MM.1S (cell line): Measurements from ENCODE around the gene PCGF3.

Experiments used
- DNase-seq: peaks from one replicate; pipeline ENCODE4 v3.0.0-alpha.2; 2015
- H2AFZ ChIP-seq: fragments of 300-600 bp; sonication (generic); 2 replicates; pipeline ENCODE4 v1.6.0; 2016; ENCODE audit warnings: antibody characterized with exemption, low read length
- H3F3A ChIP-seq: fragments of 300-600 bp; sonication (generic); 2 replicates; pipeline ENCODE4 v1.6.1; 2016; ENCODE audit warnings: mild to moderate bottlenecking, antibody characterized with exemption, low read length, moderate library complexity, mixed read lengths; ENCODE audit not compliant: insufficient read depth
- H3K27ac ChIP-seq: fragments of 300-600 bp; sonication (generic); 2 replicates; pipeline ENCODE4 v1.5.1; 2016; ENCODE audit warnings: mild to moderate bottlenecking, low read length
- H3K27me3 ChIP-seq: fragments of 300-600 bp; sonication (generic); replicated peaks from 2 replicates; pipeline ENCODE4 v1.6.0; 2016; ENCODE audit warnings: low read length; ENCODE audit not compliant: insufficient read depth
- H3K36me3 ChIP-seq: fragments of 300-600 bp; sonication (generic); replicated peaks from 2 replicates; pipeline ENCODE4 v1.6.1; 2016; ENCODE audit warnings: mild to moderate bottlenecking, low read length, mixed read lengths; ENCODE audit not compliant: insufficient read depth
- H3K4me1 ChIP-seq: fragments of 300-600 bp; sonication (generic); 2 replicates; pipeline ENCODE4 v1.6.1; 2016; ENCODE audit warnings: low read length, mixed read lengths
- H3K4me2 ChIP-seq: fragments of 300-600 bp; sonication (generic); 2 replicates; pipeline ENCODE4 v1.6.0; 2016; ENCODE audit warnings: low read depth, low read length
- H3K4me3 ChIP-seq: fragments of 300-600 bp; sonication (generic); 2 replicates; pipeline ENCODE4 v1.5.1; 2016; ENCODE audit warnings: low read length, mixed read lengths
- H3K79me2 ChIP-seq: fragments of 300-600 bp; sonication (generic); 2 replicates; pipeline ENCODE4 v1.6.1; 2016; ENCODE audit warnings: mixed run types, low read length, mixed read lengths
- H3K9ac ChIP-seq: fragments of 300-600 bp; sonication (generic); 2 replicates; pipeline ENCODE4 v1.6.1; 2016; ENCODE audit warnings: low read length, mixed read lengths
- H3K9me2 ChIP-seq: fragments of 300-600 bp; sonication (generic); replicated peaks from 2 replicates; pipeline ENCODE4 v1.6.1; 2016; ENCODE audit warnings: mild to moderate bottlenecking, low read length, mixed read lengths; ENCODE audit not compliant: insufficient read depth
- H3K9me3 ChIP-seq: fragments of 300-600 bp; sonication (generic); replicated peaks from 2 replicates; pipeline ENCODE4 v1.6.1; 2016; ENCODE audit warnings: mild to moderate bottlenecking, low read length, mixed read lengths; ENCODE audit not compliant: insufficient read depth
- H4K20me1 ChIP-seq: fragments of 300-600 bp; sonication (generic); 2 replicates; pipeline ENCODE4 v1.6.1; 2016; ENCODE audit warnings: mild to moderate bottlenecking, low read length, moderate library complexity, mixed read lengths; ENCODE audit not compliant: insufficient read depth
- EZH2 ChIP-seq: fragments of 300-600 bp; sonication (generic); optimal IDR thresholded peaks from 2 replicates; pipeline ENCODE3; 2017; ENCODE audit warnings: low read depth, mild to moderate bottlenecking, antibody characterized with exemption, low read length, mixed read lengths
- EZH2phosphoT487 ChIP-seq: fragments of 300-600 bp; sonication (generic); IDR thresholded peaks from 2 replicates; pipeline ENCODE4 v1.6.1; 2018; ENCODE audit warnings: antibody characterized with exemption, low read length
- TF ChIP-seq, protein P1 (sequence below): fragments of 300-600 bp; sonication (generic); IDR thresholded peaks from 2 replicates; pipeline ENCODE4 v1.5.1; 2016; ENCODE audit warnings: antibody characterized with exemption, low read length, mixed read lengths

Gene PCGF3

DNA sequence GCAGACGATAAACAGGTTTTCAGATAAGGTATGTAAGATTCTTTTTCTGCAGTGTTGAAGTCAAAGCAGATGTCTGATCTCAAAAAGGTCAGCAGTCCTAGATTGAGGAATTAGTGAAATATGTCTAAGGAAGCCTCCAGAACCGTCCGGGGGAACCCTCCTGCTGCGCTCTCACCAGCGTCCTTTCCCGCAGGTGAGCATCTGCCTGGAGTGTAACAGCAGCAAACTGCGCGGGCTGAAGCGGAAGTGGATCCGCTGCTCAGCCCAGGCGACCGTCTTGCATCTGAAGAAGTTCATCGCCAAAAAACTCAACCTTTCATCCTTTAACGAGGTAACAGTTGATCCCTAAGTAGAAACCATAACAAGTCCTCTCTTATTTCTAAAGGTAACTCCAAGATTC, 55.5 kb downstream of the PCGF3 start:
- no peak for DNase-seq
- Histone ChIP-seq H3F3A (no peaks in the 10 kb centered on the region), H3K27ac (no peak overlapping the region), H3K27me3 (no peaks in the 10 kb centered on the region), H3K4me1 (no peaks in the 10 kb centered on the region), H3K9ac (no peak overlapping the region), H2AFZ (no peak overlapping the region), H3K36me3 (no peaks in the 10 kb centered on the region), H3K79me2 (no peaks in the 10 kb centered on the region), H3K9me2 (no peaks in the 10 kb centered on the region), H3K4me3 (no peak overlapping the region), H3K4me2 (no peak overlapping the region), H4K20me1 (no peaks in the 10 kb centered on the region), H3K9me3 (no peaks in the 10 kb centered on the region)
- TF ChIP-seq, protein P1, sequence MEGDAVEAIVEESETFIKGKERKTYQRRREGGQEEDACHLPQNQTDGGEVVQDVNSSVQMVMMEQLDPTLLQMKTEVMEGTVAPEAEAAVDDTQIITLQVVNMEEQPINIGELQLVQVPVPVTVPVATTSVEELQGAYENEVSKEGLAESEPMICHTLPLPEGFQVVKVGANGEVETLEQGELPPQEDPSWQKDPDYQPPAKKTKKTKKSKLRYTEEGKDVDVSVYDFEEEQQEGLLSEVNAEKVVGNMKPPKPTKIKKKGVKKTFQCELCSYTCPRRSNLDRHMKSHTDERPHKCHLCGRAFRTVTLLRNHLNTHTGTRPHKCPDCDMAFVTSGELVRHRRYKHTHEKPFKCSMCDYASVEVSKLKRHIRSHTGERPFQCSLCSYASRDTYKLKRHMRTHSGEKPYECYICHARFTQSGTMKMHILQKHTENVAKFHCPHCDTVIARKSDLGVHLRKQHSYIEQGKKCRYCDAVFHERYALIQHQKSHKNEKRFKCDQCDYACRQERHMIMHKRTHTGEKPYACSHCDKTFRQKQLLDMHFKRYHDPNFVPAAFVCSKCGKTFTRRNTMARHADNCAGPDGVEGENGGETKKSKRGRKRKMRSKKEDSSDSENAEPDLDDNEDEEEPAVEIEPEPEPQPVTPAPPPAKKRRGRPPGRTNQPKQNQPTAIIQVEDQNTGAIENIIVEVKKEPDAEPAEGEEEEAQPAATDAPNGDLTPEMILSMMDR = no peak
- TF ChIP-seq EZH2phosphoT487 (no peak), EZH2 (no peak)

DNA sequence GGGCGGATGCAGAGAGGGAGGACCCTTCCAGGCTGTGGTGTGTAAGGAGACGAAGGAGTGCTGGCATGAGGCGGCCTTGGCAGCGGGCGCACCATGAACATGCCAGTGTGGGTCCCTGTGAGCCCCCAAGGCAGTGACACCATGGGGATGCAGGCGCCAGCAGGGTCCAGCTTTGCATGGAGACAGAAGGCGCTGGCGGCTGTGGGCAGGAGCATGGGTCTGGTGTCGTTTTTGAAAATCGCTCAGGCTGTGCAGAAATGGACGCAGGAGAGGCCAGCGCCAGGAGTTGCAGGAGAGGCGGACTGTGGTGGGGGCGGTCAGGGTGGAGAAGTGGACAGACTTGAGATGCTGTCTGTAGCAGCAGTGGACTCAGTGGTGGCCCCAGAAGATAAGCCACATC, 56.1 kb downstream of the PCGF3 start:
- H3K4me2 ChIP-seq = no peak overlapping the region
- no peaks in the 10 kb centered on the region for H3K36me3 ChIP-seq
- no peaks in the 10 kb centered on the region for H3K9me3 ChIP-seq
- no peak overlapping the region for H3K9ac ChIP-seq
- H3K9me2 ChIP-seq = no peaks in the 10 kb centered on the region
- no peak overlapping the region for H3K27ac ChIP-seq
- H3K27me3 ChIP-seq = no peaks in the 10 kb centered on the region
- H3K79me2 ChIP-seq = no peaks in the 10 kb centered on the region
- H4K20me1 ChIP-seq = no peaks in the 10 kb centered on the region
- no peaks in the 10 kb centered on the region for H3F3A ChIP-seq
- no peak for DNase-seq
- no peaks in the 10 kb centered on the region for H3K4me1 ChIP-seq
- TF ChIP-seq, protein P1 = no peak
- no peak overlapping the region for H2AFZ ChIP-seq
- no peak overlapping the region for H3K4me3 ChIP-seq

DNA sequence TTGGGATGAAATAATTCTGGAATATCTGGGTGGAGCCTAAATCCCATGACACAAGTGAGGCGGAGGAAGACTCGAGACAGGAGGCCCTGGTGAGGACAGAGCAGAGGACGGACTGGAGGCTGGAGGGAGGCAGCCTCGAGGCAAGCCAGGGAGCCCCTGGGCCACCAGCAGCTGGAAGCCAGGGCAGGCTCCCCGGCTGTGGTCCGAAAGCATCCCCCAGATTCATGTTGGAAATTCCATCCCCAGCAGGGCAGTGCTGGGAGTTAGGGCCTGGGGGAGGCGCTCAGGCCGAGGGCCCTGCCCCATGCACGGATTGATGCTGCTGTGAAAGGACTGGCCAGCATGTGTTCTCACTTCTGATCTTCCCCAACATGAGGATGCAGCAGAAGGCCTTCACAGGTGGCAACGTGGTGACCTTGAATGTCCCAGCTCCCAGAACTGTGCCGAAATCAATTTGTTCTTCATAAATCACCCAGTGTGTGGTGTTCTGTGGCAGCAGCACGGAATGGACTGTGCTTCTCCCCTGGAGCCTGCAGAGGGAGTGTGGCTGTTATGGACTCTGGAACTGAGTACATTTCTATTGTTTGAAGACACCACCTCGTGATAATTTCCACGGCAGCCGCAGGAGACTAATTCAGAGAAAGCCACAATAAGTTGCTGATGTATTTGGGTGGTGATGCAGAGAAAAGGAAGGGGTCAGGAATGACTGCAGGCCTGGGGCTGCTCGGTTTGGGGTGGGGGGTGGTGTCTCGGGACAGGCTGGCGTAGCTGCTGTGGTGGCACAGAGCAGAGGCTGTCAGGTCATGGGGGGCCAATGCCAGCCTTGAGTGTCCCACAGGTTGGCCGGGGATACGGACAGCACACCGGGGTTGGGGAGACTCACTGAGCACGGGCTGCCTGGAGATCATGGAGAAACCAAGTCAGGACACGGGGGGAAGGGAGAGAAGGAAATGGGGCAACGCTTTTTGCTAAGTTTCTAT, 56.9 kb downstream of the PCGF3 start:
- H3F3A ChIP-seq = no peaks in the 10 kb centered on the region

More for the DNA sequence above, 56.9 kb downstream of the PCGF3 start:
- Histone ChIP-seq H3K36me3 (peaks cover 2% of the 10 kb centered on the region; the same call in 1 of the 2 replicates), H4K20me1 (no peaks in the 10 kb centered on the region), H3K9me2 (no peaks in the 10 kb centered on the region), H2AFZ (no peak overlapping the region), H3K27me3 (no peaks in the 10 kb centered on the region), H3K27ac (no peak overlapping the region), H3K4me3 (no peak overlapping the region), H3K79me2 (no peaks in the 10 kb centered on the region), H3K4me2 (no peak overlapping the region), H3K9me3 (no peaks in the 10 kb centered on the region), H3K4me1 (no peaks in the 10 kb centered on the region), H3K9ac (no peak overlapping the region)
- TF ChIP-seq EZH2 (no peak), EZH2phosphoT487 (no peak)
- TF ChIP-seq, protein P1 = no peak
- DNase-seq = no peak
